DOHH2 (cell line): ENCODE data around the gene DUSP10.
A peak's percentile ranks its signal among the peaks of the same experiment; 100 is the strongest.

ENCODE experiments used
- H3F3A ChIP-seq: fragments of 200-600 bp; sonication (generic), shearing (Covaris generic); 2 replicates; pipeline ENCODE4 v1.6.0; 2016; ENCODE audit warnings: antibody characterized with exemption, mild to moderate bottlenecking; ENCODE audit not compliant: control insufficient read depth, insufficient read depth
- H3K27ac ChIP-seq: fragments of 200-600 bp; sonication (generic); 2 replicates; pipeline ENCODE4 v1.5.1; 2014; ENCODE audit warnings: low read depth, mild to moderate bottlenecking, low read length, moderate library complexity
- H3K27me3 ChIP-seq: fragments of 200-600 bp; sonication (generic); 2 replicates; pipeline ENCODE4 v1.6.1; 2014; ENCODE audit warnings: mild to moderate bottlenecking, low read length, mixed read lengths; ENCODE audit not compliant: control insufficient read depth
- H3K36me3 ChIP-seq: fragments of 200-600 bp; sonication (generic); 2 replicates; pipeline ENCODE4 v1.6.1; 2014; ENCODE audit warnings: mild to moderate bottlenecking, low read length, moderate library complexity, mixed read lengths; ENCODE audit not compliant: control insufficient read depth
- H3K4me1 ChIP-seq: fragments of 200-600 bp; sonication (generic); 2 replicates; pipeline ENCODE4 v1.6.1; 2014; ENCODE audit warnings: mild to moderate bottlenecking, low read length, mixed read lengths; ENCODE audit not compliant: control insufficient read depth
- H3K4me2 ChIP-seq: fragments of 200-600 bp; sonication (generic); 2 replicates; pipeline ENCODE4 v1.6.0; 2014; ENCODE audit warnings: mild to moderate bottlenecking, low read length, moderate library complexity
- H3K4me3 ChIP-seq: fragments of 200-600 bp; sonication (generic); 2 replicates; pipeline ENCODE4 v1.5.1; 2014; ENCODE audit warnings: mild to moderate bottlenecking, low read length, mixed read lengths
- H3K79me2 ChIP-seq: fragments of 200-600 bp; sonication (generic); 2 replicates; pipeline ENCODE4 v1.6.1; 2014; ENCODE audit warnings: mild to moderate bottlenecking, low read length, mixed read lengths; ENCODE audit not compliant: control insufficient read depth
- H3K9me2 ChIP-seq: fragments of 200-600 bp; sonication (generic); replicated peaks from 2 replicates; pipeline ENCODE4 v1.6.1; 2014; ENCODE audit warnings: mild to moderate bottlenecking, low read length, mixed read lengths; ENCODE audit not compliant: control insufficient read depth
- H3K9me3 ChIP-seq: fragments of 200-600 bp; sonication (generic); 2 replicates; pipeline ENCODE4 v1.6.1; 2014; ENCODE audit warnings: antibody characterized with exemption, low read length, mixed read lengths; ENCODE audit not compliant: control insufficient read depth, insufficient read depth
- H4K20me1 ChIP-seq: fragments of 200-600 bp; sonication (generic); 2 replicates; pipeline ENCODE4 v1.6.0; 2014; ENCODE audit warnings: low read depth, mild to moderate bottlenecking, antibody characterized with exemption, low read length, moderate library complexity; ENCODE audit not compliant: control insufficient read depth, insufficient read depth
- CTCF ChIP-seq: fragments of 200-600 bp; sonication (generic); IDR thresholded peaks from one replicate; pipeline ENCODE4 v1.5.1; 2014; ENCODE audit warnings: antibody characterized with exemption, mild to moderate bottlenecking, low read depth, low read length; ENCODE audit not compliant: poor library complexity, severe bottlenecking
- EZH2phosphoT487 ChIP-seq: fragments of 200-600 bp; sonication (generic); IDR thresholded peaks from 2 replicates; pipeline ENCODE4 v1.6.1; 2017; ENCODE audit warnings: borderline replicate concordance, mild to moderate bottlenecking, antibody characterized with exemption, low read length, moderate library complexity, mixed read lengths

The DUSP10 gene

DNA sequence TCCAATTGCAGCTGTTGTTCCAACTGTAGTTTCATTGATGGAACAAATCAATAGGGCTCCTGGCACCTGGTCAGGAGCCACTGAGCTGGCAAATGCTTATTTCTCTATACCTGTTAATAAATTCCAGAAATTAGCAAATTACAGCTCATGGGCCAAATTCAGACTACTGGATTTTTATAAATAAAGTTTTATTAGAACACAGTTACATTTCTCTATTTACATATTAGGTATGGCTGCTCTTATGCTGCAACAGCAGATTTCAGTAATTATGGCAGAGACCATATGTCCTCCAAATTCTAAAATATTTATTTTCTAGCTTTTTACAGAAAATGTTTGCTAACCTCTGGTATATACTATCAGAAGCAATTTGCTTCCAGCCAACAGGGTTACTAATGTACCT lies 47.8 kb downstream of the DUSP10 start:
- Histone ChIP-seq H3K4me2 (no peak overlapping the region), H3F3A (no peaks in the 10 kb centered on the region), H3K4me3 (no peak overlapping the region), H3K36me3 (no peaks in the 10 kb centered on the region), H3K79me2 (no peaks in the 10 kb centered on the region), H3K9me3 (no peaks in the 10 kb centered on the region), H3K4me1 (no peaks in the 10 kb centered on the region), H3K27me3 (no peaks in the 10 kb centered on the region), H4K20me1 (no peaks in the 10 kb centered on the region), H3K27ac (no peak overlapping the region), H3K9me2 (no peaks in the 10 kb centered on the region; the same call in 1 of the 2 replicates)
- TF ChIP-seq CTCF (no peak), EZH2phosphoT487 (no peak)

- no peaks in the 10 kb centered on the region for H3K27me3 ChIP-seq
- H3K9me3 ChIP-seq, result no peaks in the 10 kb centered on the region
- TF ChIP-seq CTCF (peak; percentile 59), EZH2phosphoT487 (no peak)
- no peaks in the 10 kb centered on the region for H3K79me2 ChIP-seq
- H3K36me3 ChIP-seq, result no peaks in the 10 kb centered on the region
- H3K27ac ChIP-seq, result no peak overlapping the region
- no peaks in the 10 kb centered on the region for H3F3A ChIP-seq
- H4K20me1 ChIP-seq, result no peaks in the 10 kb centered on the region
- H3K9me2 ChIP-seq, result no peaks in the 10 kb centered on the region; the same call in 1 of the 2 replicates
- no peak overlapping the region for H3K4me3 ChIP-seq
- H3K4me2 ChIP-seq, result no peak overlapping the region
- H3K4me1 ChIP-seq, result no peaks in the 10 kb centered on the region
These were observed 48.8 kb downstream of the DUSP10 start for GRCh38 chr1:221693087-221693486.

GRCh38 chr1:221692643-221693042 lies 49.2 kb downstream of the DUSP10 start:
- Histone ChIP-seq H3K4me2 (no peak overlapping the region), H3K79me2 (no peaks in the 10 kb centered on the region), H3K9me3 (no peaks in the 10 kb centered on the region), H3K9me2 (no peaks in the 10 kb centered on the region; the same call in 1 of the 2 replicates), H3K4me1 (no peaks in the 10 kb centered on the region), H3F3A (no peaks in the 10 kb centered on the region), H3K36me3 (no peaks in the 10 kb centered on the region), H3K27me3 (no peaks in the 10 kb centered on the region), H3K27ac (no peak overlapping the region), H3K4me3 (no peak overlapping the region), H4K20me1 (no peaks in the 10 kb centered on the region)
- TF ChIP-seq EZH2phosphoT487 (no peak), CTCF (no peak)

DNA sequence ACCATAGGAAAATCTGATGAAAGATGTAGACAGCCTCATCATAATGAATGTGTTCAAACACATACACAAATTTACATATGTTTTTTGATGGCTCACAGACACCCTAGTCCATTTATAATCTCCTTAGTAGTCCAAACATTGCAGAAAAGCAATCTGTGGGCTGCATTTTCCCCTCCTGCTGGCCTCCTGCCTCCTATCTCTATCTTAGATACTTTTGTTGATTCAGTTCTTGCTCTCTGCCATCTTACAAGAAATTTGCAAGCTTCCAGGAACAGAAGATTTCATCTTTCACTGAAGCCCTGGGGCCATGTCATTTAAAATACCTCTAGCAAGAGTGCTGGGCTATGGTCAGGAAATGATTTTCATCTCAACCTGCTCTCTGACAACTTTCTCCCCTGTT lies 50.6 kb downstream of the DUSP10 start:
- Histone ChIP-seq H3K36me3 (no peaks in the 10 kb centered on the region), H4K20me1 (no peaks in the 10 kb centered on the region), H3K4me2 (no peak overlapping the region), H3K9me3 (no peaks in the 10 kb centered on the region), H3F3A (no peaks in the 10 kb centered on the region), H3K79me2 (no peaks in the 10 kb centered on the region), H3K27me3 (no peaks in the 10 kb centered on the region), H3K4me3 (no peak overlapping the region), H3K27ac (no peak overlapping the region), H3K4me1 (no peaks in the 10 kb centered on the region), H3K9me2 (no peaks in the 10 kb centered on the region; the same call in 1 of the 2 replicates)
- TF ChIP-seq EZH2phosphoT487 (no peak), CTCF (no peak)
